ENCODE data around the gene TENM3.
"Not testable (repeated sequence)": the region's sequence is repeated elsewhere in the genome, so short reads cannot be mapped to it uniquely, and the experiment has no call there.

TENM3 gene

DNA sequence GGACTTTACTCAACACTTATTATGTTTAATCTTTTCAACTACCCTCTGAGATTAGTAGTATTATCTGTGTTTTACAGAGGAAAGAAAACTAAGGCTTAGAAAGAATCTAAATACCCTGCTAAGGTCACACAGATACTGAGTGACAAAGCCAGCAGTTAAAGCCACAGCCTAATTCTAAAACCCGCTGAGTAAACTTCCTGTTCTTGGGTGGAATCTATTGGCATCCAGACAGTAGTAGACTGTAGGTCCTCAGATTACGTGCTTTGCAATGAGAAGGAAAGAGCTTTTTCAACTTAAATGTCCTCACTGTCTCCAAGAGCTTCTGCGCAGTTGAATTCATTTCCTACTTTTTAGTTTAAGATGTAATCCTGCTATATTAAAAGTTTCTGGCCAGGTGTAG lies 126.0 kb downstream of the TENM3 start:
- no peaks in the 10 kb centered on the region for H3K27me3 ChIP-seq (ENCODE audit: insufficient read depth, low read length)
- no peak overlapping the region for H3K9ac ChIP-seq (ENCODE audit: low read depth, low read length)
- H3K4me3 ChIP-seq (ENCODE audit: low read length), result no peak overlapping the region
- peaks cover 26% of the 10 kb centered on the region for H3K4me1 ChIP-seq (ENCODE audit: insufficient read depth, low read length)
- no peaks in the 10 kb centered on the region for H3K9me3 ChIP-seq (ENCODE audit: insufficient read depth, low read depth, low read length)
- H3K27ac ChIP-seq (ENCODE audit: low read depth, low read length), result no peak overlapping the region
- WGBS, result 83% methylated on average over 3 of the region's 3 CpGs
- H3K36me3 ChIP-seq (ENCODE audit: insufficient read depth, low read length), result peaks cover 6% of the 10 kb centered on the region; the same call in 1 of the 2 replicates

GRCh38 chr4:182370491-182370890 lies 127.3 kb downstream of the TENM3 start:
- no peak overlapping the region for H3K4me3 ChIP-seq (ENCODE audit: low read length)
- H3K27ac ChIP-seq (ENCODE audit: low read depth, low read length), result no peak overlapping the region
- no peak overlapping the region for H3K9ac ChIP-seq (ENCODE audit: low read depth, low read length)
- peaks cover 6% of the 10 kb centered on the region; the same call in 1 of the 2 replicates for H3K36me3 ChIP-seq (ENCODE audit: insufficient read depth, low read length)
- no peaks in the 10 kb centered on the region for H3K27me3 ChIP-seq (ENCODE audit: insufficient read depth, low read length)
- H3K9me3 ChIP-seq (ENCODE audit: insufficient read depth, low read depth, low read length), result no peaks in the 10 kb centered on the region
- WGBS, result 73% methylated on average over 4 of the region's 4 CpGs
- H3K4me1 ChIP-seq (ENCODE audit: insufficient read depth, low read length), result peaks cover 26% of the 10 kb centered on the region

DNA sequence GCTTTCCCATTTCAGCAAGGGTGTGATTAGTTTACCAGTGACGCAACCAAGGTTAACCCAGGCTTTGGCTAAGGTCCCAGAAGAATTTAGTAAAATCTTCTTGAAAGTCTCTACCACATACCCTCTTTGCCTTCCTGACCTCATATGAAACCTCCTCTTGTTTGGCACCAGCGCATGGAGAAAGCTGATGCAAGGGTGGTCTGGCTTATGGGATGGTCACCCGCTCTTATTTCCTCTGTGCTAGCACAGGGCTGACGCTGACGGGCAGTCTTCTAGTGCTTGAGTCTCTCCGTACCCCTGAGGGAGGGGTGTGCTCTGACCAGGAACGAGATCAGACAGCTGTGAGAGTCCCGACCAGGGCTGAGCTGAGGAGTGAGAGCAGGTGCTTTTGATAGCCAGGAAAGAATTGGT lies 137.6 kb downstream of the TENM3 start:
- Histone ChIP-seq H3K9ac (ENCODE audit: low read depth, low read length) (no peak overlapping the region), H3K36me3 (ENCODE audit: insufficient read depth, low read length) (peaks cover 1% of the 10 kb centered on the region; the same call in 1 of the 2 replicates), H3K27me3 (ENCODE audit: insufficient read depth, low read length) (no peaks in the 10 kb centered on the region), H3K27ac (ENCODE audit: low read depth, low read length) (no peak overlapping the region), H3K4me3 (ENCODE audit: low read length) (no peak overlapping the region), H3K9me3 (ENCODE audit: insufficient read depth, low read depth, low read length) (peaks cover under 1% of the 10 kb centered on the region; the same call in 1 of the 2 replicates), H3K4me1 (ENCODE audit: insufficient read depth, low read length) (peaks cover 15% of the 10 kb centered on the region)
- 90% methylated on average over 8 of the region's 8 CpGs for WGBS

- Histone ChIP-seq H3K36me3 (ENCODE audit: insufficient read depth, low read length) (peaks cover 6% of the 10 kb centered on the region; the same call in 1 of the 2 replicates), H3K9ac (ENCODE audit: low read depth, low read length) (no peak overlapping the region), H3K4me1 (ENCODE audit: insufficient read depth, low read length) (peaks cover 15% of the 10 kb centered on the region), H3K27me3 (ENCODE audit: insufficient read depth, low read length) (no peaks in the 10 kb centered on the region), H3K9me3 (ENCODE audit: insufficient read depth, low read depth, low read length) (peaks cover 4% of the 10 kb centered on the region; the same call in 1 of the 2 replicates), H3K4me3 (ENCODE audit: low read length) (no peak overlapping the region), H3K27ac (ENCODE audit: low read depth, low read length) (no peak overlapping the region)
- 78% methylated on average over 6 of the region's 6 CpGs for WGBS
These were observed 139.7 kb downstream of the TENM3 start for GRCh38 chr4:182382941-182383340.

- Histone ChIP-seq H3K9me3 (ENCODE audit: insufficient read depth, low read depth, low read length) (peaks cover 4% of the 10 kb centered on the region; the same call in 1 of the 2 replicates), H3K4me3 (ENCODE audit: low read length) (peak overlapping the region; percentile 14; the same call in 1 of the 2 replicates), H3K27me3 (ENCODE audit: insufficient read depth, low read length) (no peaks in the 10 kb centered on the region), H3K4me1 (ENCODE audit: insufficient read depth, low read length) (peaks cover 15% of the 10 kb centered on the region), H3K36me3 (ENCODE audit: insufficient read depth, low read length) (peaks cover 6% of the 10 kb centered on the region; the same call in 1 of the 2 replicates), H3K27ac (ENCODE audit: low read depth, low read length) (peak overlapping the region; percentile 73), H3K9ac (ENCODE audit: low read depth, low read length) (peak overlapping the region; percentile 41; the same call in 1 of the 2 replicates)
- WGBS, result 65% methylated on average over 6 of the region's 6 CpGs
These were observed 141.5 kb downstream of the TENM3 start for GRCh38 chr4:182384631-182385091.

DNA sequence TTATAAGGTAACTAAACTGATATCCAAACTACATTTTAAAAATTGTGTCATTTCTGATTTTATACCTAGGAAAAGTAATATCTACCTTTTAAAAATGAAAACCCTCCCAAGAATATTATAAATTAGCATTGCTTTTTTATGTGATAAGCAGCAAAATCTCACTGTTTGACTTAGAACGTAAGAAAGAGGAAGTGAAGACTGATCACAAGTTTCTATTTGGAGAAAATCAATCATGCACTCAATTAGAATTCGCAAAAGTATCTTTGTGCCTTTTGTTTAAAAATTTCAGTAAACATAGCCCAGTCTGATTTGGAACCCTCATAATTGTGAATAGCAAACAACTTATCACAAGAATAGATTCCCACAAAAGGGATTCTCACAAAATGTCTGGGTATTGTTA lies 142.7 kb downstream of the TENM3 start:
- no peaks in the 10 kb centered on the region for H3K27me3 ChIP-seq (ENCODE audit: insufficient read depth, low read length)
- WGBS, result 100% methylated on average over 2 of the region's 2 CpGs

DNA sequence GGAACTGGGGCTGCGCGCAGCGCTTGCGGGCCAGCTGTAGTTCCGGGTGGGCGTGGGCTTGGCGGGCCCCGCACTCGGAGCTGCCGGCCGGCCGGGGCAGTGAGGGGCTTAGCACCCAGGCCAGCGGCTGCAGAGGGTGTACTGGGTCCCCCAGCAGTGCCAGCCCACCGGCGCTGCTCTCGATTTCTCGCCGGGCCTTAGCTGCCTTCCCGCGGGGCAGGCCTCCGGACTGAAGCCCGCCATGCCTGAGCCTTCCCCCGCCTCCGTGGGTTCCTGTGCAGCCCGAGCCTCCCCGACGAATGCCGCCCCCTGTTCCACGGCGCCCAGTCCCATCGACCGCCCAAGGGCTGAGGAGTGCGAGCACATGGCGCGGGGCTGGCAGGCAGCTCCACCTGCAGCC lies 143.4 kb downstream of the TENM3 start:
- H3K9ac ChIP-seq (ENCODE audit: low read depth, low read length); H3K27me3 ChIP-seq (ENCODE audit: insufficient read depth, low read length); H3K4me3 ChIP-seq (ENCODE audit: low read length); H3K36me3 ChIP-seq (ENCODE audit: insufficient read depth, low read length); H3K9me3 ChIP-seq (ENCODE audit: insufficient read depth, low read depth, low read length); H3K27ac ChIP-seq (ENCODE audit: low read depth, low read length): not testable (repeated sequence)
- 98% methylated on average over 35 of the region's 35 CpGs for WGBS
- peaks cover 15% of the 10 kb centered on the region for H3K4me1 ChIP-seq (ENCODE audit: insufficient read depth, low read length)

More for the DNA sequence above, 142.7 kb downstream of the TENM3 start:
- Histone ChIP-seq H3K4me1 (ENCODE audit: insufficient read depth, low read length) (peaks cover 15% of the 10 kb centered on the region), H3K36me3 (ENCODE audit: insufficient read depth, low read length) (peaks cover 6% of the 10 kb centered on the region; the same call in 1 of the 2 replicates), H3K9me3 (ENCODE audit: insufficient read depth, low read depth, low read length) (peaks cover 4% of the 10 kb centered on the region; the same call in 1 of the 2 replicates), H3K4me3 (ENCODE audit: low read length) (no peak overlapping the region), H3K9ac (ENCODE audit: low read depth, low read length) (no peak overlapping the region), H3K27ac (ENCODE audit: low read depth, low read length) (no peak overlapping the region)

DNA sequence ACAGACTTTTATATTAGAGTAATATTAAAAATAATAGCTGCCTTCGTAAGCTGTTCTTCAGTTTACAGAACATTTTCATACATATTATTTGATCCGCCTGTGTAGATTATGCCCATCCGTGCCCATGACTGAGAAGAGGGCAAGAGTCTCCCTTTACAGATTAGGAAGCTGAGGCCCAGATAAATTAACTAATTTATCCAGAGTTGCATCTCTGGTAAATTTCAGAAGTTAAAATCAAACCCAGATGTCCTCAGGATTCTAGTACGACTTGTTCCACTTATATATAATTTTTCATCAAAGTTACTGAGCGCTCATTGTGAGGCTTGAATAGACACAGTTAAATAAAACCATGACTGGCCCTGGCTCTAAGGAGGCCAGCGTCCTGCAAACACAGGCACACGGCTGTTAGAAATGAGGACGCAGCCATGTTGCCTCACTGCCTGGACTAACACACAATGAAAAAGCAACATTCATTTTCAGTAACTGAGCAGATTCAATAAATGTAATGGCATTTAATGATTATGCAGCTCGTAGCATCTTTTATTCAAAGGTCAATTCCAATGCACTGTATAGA lies 148.0 kb downstream of the TENM3 start:
- 92% methylated on average over 9 of the region's 9 CpGs for WGBS
- no peaks in the 10 kb centered on the region for H3K9me3 ChIP-seq (ENCODE audit: insufficient read depth, low read depth, low read length)
- no peak overlapping the region for H3K9ac ChIP-seq (ENCODE audit: low read depth, low read length)
- no peaks in the 10 kb centered on the region for H3K36me3 ChIP-seq (ENCODE audit: insufficient read depth, low read length)
- no peaks in the 10 kb centered on the region for H3K27me3 ChIP-seq (ENCODE audit: insufficient read depth, low read length)
- no peak overlapping the region for H3K4me3 ChIP-seq (ENCODE audit: low read length)
- no peak overlapping the region for H3K27ac ChIP-seq (ENCODE audit: low read depth, low read length)
- H3K4me1 ChIP-seq (ENCODE audit: insufficient read depth, low read length), result no peaks in the 10 kb centered on the region

DNA sequence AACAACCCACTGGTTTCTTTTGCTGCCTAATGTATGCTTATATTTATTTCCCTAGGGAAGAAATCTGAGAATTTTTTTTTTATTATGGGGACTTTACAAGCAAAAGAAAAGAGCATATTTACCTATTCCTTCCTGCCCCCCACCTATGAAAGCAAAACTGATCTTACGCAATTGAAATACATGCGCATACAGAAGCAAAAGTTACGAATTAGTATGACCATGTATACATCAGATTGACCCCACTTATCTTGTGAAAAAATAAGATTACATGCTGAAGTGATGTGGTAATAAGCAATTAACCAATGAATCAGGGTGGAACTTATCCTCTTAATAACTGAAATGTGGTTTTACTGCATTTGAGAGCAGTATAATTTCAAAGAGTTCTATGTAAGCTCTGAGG lies 151.0 kb downstream of the TENM3 start:
- no peak overlapping the region for H3K27ac ChIP-seq (ENCODE audit: low read depth, low read length)
- H3K4me3 ChIP-seq (ENCODE audit: low read length), result no peak overlapping the region
- H3K9me3 ChIP-seq (ENCODE audit: insufficient read depth, low read depth, low read length), result no peaks in the 10 kb centered on the region
- H3K36me3 ChIP-seq (ENCODE audit: insufficient read depth, low read length), result no peaks in the 10 kb centered on the region
- H3K27me3 ChIP-seq (ENCODE audit: insufficient read depth, low read length), result no peaks in the 10 kb centered on the region
- H3K9ac ChIP-seq (ENCODE audit: low read depth, low read length), result no peak overlapping the region
- WGBS, result 98% methylated on average over 3 of the region's 3 CpGs
- H3K4me1 ChIP-seq (ENCODE audit: insufficient read depth, low read length), result no peaks in the 10 kb centered on the region

DNA sequence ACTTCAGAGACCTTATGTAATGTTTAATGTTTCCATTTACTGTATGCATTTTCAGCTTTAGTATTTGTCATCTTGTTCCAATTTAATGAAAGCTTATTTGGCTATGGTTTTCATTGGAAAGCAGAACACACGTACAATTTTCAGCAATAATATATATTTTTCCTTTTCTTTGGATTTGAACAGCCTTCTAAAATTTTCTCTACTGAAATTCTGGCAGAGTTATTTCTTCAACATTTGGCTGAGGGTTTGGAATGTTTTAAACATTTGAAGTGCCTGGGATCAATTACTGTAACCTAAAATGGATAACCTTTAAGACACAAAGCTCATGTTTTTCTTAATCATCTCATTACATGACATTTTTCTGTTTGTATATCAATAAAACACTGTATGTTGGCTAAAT lies 156.9 kb downstream of the TENM3 start:
- Histone ChIP-seq H3K36me3 (ENCODE audit: insufficient read depth, low read length) (no peaks in the 10 kb centered on the region), H3K4me3 (ENCODE audit: low read length) (no peak overlapping the region), H3K27me3 (ENCODE audit: insufficient read depth, low read length) (no peaks in the 10 kb centered on the region), H3K9me3 (ENCODE audit: insufficient read depth, low read depth, low read length) (no peaks in the 10 kb centered on the region), H3K4me1 (ENCODE audit: insufficient read depth, low read length) (no peaks in the 10 kb centered on the region), H3K9ac (ENCODE audit: low read depth, low read length) (no peak overlapping the region), H3K27ac (ENCODE audit: low read depth, low read length) (no peak overlapping the region)
- WGBS, result 100% methylated on average over 1 of the region's 1 CpG

- no peaks in the 10 kb centered on the region for H3K36me3 ChIP-seq (ENCODE audit: insufficient read depth, low read length)
- H3K4me3 ChIP-seq (ENCODE audit: low read length), result no peak overlapping the region
- H3K4me1 ChIP-seq (ENCODE audit: insufficient read depth, low read length), result no peaks in the 10 kb centered on the region
- 95% methylated on average over 7 of the region's 7 CpGs for WGBS
- no peak overlapping the region for H3K9ac ChIP-seq (ENCODE audit: low read depth, low read length)
- no peaks in the 10 kb centered on the region for H3K27me3 ChIP-seq (ENCODE audit: insufficient read depth, low read length)
- no peak overlapping the region for H3K27ac ChIP-seq (ENCODE audit: low read depth, low read length)
- no peaks in the 10 kb centered on the region for H3K9me3 ChIP-seq (ENCODE audit: insufficient read depth, low read depth, low read length)
These were observed 157.6 kb downstream of the TENM3 start for GRCh38 chr4:182400790-182401189.

All from HUES64 (cell line).